Measurements from ENCODE around the gene ARL6IP1.
"Not testable (repeated sequence)": the region's sequence is repeated elsewhere in the genome, so short reads cannot be mapped to it uniquely, and the experiment has no call there.

Gene ARL6IP1

DNA sequence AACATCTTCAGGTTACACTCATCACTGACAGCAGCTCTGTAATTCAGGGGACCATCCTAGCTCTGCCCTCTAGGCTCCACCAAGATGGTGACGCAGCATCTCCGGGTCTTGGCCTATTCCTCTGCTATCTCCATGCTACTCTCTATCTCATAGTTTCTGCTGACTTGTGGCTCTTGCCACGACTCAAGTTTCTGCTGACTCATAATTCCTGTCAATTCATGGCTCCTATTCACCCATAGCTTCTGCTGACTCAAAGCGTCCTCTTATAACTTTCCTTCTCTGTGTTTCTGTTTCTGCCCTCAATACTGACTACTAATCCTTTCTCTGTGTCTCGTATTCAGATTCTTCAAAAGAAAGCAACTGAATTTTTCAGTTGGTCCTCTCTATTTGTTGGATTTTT is 38.6 kb downstream of the ARL6IP1 start:
- DNase-seq (ENCODE audit: low read depth in 1 of 2, low spot score in 1 of 2) = not testable (repeated sequence)

DNA sequence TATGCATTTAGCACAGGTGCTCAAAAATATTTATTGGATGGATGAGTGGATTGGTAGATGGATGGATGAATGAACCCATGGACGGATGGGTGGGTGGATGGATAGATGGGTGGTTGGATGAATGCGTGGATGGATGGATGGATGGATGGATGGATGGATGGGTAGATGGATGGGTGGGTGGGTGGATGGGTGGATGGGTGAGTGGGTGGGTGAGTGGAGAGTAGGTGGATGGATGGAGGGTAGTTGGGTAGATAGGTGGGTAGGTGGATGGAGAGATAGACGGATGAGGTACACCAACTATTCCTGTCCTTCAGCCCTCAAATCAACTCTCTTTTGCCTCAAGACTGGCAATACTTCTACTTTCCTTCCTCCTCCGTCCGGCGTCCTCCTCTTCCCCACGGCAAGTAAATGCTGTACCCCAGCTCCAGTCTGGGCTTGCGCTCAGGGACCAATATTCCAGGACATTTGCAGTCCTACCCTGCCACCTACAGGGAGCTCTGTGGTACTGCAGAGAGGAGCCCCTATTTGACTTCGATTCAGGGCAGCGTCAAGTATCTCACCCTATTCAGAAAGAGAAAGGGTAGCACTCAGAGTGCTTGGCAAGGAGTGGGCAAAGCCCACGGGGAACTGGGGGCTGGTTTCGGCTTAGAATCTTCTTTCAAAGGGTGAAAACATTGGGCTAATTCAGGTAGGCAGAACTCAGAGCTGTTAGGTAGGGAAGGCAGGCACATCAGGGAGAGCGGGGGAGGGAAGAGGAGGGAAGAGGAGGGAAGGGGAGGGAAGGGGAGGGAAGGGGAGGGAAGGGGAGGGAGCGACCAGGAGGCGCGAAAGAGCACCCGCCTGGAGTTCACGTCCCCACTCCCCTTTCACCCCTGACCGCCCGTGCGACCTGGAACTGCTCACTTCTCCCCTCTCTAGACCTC is 41.5 kb downstream of the ARL6IP1 start:
- peak; percentile 32 to 41 for DNase-seq (ENCODE audit: low read depth in 1 of 2, low spot score in 1 of 2)

DNA sequence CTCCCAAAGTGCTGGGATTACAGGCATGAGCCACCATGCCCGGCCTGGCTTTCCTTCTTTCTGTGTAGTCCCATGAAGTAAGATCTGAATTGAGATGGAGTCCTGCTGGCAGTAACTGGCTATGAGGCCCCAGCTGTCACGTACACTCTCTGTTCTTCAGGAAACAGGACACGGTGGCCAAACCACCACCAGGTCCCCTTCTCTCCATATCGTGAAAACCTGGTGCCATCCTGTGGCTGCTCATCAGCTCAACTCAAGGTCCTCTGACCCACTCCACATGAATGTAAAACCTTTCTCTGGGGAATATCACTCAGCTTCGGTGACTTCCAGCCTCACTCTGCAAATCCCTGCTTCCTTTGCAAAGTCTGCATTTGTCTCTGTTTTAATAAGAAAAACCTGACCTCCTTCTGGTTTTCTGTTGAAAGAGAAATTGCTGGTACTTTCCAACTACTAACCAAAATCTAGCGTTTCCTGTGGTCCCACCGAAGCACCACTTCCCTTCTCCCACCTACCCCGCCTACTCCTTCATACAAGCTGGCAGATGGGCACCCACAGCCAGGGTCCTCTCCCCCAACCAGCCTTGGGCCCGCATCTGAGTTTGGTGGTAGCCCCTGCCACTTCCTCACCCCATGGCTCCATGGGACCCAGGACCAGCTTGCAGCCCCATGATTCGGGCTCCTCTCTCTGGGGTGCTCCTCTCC is 43.2 kb downstream of the ARL6IP1 start:
- DNase-seq (ENCODE audit: low read depth in 1 of 2, low spot score in 1 of 2) = not testable (repeated sequence)

DNA sequence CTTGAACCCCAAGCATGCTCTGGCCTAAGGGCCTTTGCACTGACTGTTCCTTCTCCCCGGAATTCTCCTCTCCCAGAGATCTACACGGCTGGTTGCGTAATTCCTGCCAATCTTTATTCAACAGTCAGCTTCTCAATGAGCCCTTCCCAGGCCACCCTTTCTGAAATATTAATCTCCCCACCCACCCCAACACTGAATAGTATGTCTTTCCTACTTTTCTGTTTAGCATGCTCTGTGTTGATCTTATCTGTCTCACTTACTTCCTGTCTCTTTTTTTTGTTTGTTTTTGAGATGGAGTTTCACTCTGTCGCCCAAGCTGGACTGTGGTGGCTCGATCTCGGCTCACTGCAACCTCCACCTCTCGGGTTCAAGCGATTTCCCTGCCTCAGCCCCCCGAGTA is 44.7 kb downstream of the ARL6IP1 start:
- not testable (repeated sequence) for DNase-seq (ENCODE audit: low read depth in 1 of 2, low spot score in 1 of 2)

DNA sequence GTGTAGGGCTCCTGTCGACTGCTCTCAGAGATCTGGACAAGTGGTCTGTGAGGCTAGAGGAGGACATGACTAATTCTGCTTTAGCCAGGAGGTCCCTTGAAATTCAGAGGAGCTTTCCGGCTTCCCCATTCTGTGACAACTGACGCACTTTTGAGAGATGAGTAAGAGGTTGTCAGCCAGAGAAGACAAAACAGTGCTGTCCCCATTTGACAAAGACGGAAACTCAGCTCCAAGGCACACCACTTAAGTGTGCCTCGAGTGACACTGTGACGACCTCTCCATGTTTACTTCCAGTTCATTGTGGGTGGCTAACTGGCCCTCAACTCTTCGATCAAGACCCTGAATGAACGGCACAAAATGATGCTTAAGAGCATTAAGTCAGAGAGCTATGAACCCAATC is 58.5 kb downstream of the ARL6IP1 start:
- DNase-seq (ENCODE audit: low read depth in 1 of 2, low spot score in 1 of 2) = not testable (repeated sequence)
